DOHH2 (cell line): ENCODE data around the gene EEFSEC.

ENCODE experiments used
- EZH2phosphoT487 ChIP-seq: fragments of 200-600 bp; sonication (generic); IDR thresholded peaks from 2 replicates; pipeline ENCODE4 v1.6.1; 2017; ENCODE audit warnings: borderline replicate concordance, mild to moderate bottlenecking, antibody characterized with exemption, low read length, moderate library complexity, mixed read lengths
- TF ChIP-seq, protein P1 (sequence below): fragments of 200-600 bp; sonication (generic); IDR thresholded peaks from one replicate; pipeline ENCODE4 v1.5.1; 2014; ENCODE audit warnings: antibody characterized with exemption, mild to moderate bottlenecking, low read depth, low read length; ENCODE audit not compliant: poor library complexity, severe bottlenecking

DNA sequence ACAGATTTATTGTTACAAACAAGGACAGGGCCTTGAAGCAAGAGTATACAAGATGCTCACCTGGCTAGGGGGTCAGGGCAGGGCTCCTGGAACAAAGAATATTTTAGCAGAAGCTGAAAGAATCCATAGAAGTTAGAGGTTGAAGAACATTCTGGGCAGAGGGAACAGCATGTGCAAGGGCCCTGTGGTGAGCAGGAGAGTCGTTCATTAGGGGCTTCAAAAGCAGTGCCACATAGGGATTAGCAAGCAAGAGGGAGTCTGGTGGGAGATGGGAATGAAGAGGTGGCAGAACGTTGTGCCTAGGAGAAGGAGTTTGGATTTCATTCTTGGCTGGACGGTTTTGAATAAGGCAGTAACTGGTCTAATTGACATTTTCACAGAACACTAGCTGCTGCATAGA, 290.5 kb downstream of the EEFSEC start:
- TF ChIP-seq EZH2phosphoT487, result no peak
- TF ChIP-seq, protein P1, sequence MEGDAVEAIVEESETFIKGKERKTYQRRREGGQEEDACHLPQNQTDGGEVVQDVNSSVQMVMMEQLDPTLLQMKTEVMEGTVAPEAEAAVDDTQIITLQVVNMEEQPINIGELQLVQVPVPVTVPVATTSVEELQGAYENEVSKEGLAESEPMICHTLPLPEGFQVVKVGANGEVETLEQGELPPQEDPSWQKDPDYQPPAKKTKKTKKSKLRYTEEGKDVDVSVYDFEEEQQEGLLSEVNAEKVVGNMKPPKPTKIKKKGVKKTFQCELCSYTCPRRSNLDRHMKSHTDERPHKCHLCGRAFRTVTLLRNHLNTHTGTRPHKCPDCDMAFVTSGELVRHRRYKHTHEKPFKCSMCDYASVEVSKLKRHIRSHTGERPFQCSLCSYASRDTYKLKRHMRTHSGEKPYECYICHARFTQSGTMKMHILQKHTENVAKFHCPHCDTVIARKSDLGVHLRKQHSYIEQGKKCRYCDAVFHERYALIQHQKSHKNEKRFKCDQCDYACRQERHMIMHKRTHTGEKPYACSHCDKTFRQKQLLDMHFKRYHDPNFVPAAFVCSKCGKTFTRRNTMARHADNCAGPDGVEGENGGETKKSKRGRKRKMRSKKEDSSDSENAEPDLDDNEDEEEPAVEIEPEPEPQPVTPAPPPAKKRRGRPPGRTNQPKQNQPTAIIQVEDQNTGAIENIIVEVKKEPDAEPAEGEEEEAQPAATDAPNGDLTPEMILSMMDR, result no peak
